Esophagus muscularis mucosa (tissue), 4 donors: ENCODE results near the gene ARL4C. TPM values are rescaled to one million over a fixed set of nuclear protein-coding genes. Genes with fewer than 3 reads are reported as not detected.

Experiments
- DNase-seq: peaks from one replicate; pipeline ENCODE4 v3.0.0-alpha.2; 2017; ENCODE audit errors: extremely low spot score
- H3K27ac ChIP-seq, 4 donors: fragments of 200-600 bp; sonication (generic); replicated peaks in 1 of 4; 1 replicate in 3 of 4; 2 replicates in 1 of 4; pipeline ENCODE4 v1.5.1; 2016 to 2019; ENCODE audit warnings: mild to moderate bottlenecking in 1 of 4
- H3K27me3 ChIP-seq, 4 donors: fragments of 200-600 bp; sonication (generic); one replicate each; pipeline versions ENCODE4 v1.5.1 to v1.6.0; 2016 to 2019
- H3K36me3 ChIP-seq, 4 donors: fragments of 200-600 bp; sonication (generic); one replicate each; pipeline ENCODE4 v1.5.1; 2016 to 2019
- H3K4me1 ChIP-seq, 4 donors: fragments of 200-600 bp; sonication (generic); one replicate each; pipeline ENCODE4 v1.5.1; 2016 to 2019
- H3K4me3 ChIP-seq, 4 donors: fragments of 200-600 bp; sonication (generic); 1 replicate in 2 of 4; 2 replicates in 2 of 4; pipeline ENCODE4 v1.5.1; 2016 to 2019; ENCODE audit warnings: mild to moderate bottlenecking in 4 of 4, moderate library complexity in 1 of 4
- H3K9me3 ChIP-seq, 4 donors: fragments of 200-600 bp; sonication (generic); 1 replicate in 3 of 4; 2 replicates in 1 of 4; pipeline ENCODE4 v1.5.1; 2016 to 2019
- EP300 ChIP-seq: sonication (generic); formaldehyde crosslinking; IDR thresholded peaks from one replicate; pipeline ENCODE4 v1.6.1; 2017; ENCODE audit warnings: antibody characterized with exemption
- POLR2A ChIP-seq: fragments of 450-650 bp; IDR thresholded peaks from one replicate; pipeline ENCODE4 v1.6.1; 2017; ENCODE audit warnings: antibody characterized with exemption, moderate library complexity, mild to moderate bottlenecking, low read depth
- POLR2AphosphoS5 ChIP-seq, 2 donors: sonication (generic); formaldehyde crosslinking; IDR thresholded peaks; one replicate each; pipeline ENCODE4 v1.6.1; 2017; ENCODE audit warnings: antibody characterized with exemption in 2 of 2
- WGBS: methylation state at CpG from one replicate; pipeline ENCODE4 v1.1.5; 2018; 5-methylcytosine and 5-hydroxymethylcytosine counted together
- intact Hi-C: fragments of 100-400 bp; cut with DNase I; formaldehyde crosslinking; loops from one replicate; pipeline ENCODE4 v1.15.1; 2023
- total RNA-seq, 4 donors: library from RNA; depleted of rRNA; stranded (reverse); fragments of >200 nt; gene quantifications; one replicate each; pipeline versions ENCODE4 v1.1.0 to v1.2.1, GENCODE V29; 2016
- TF ChIP-seq, protein P1 (sequence below), 3 experiments: fragments of 200-600 bp in 2 of 3; fragments of 450-650 bp in 1 of 3; sonication (generic) in 2 of 3; IDR thresholded peaks; one replicate each; pipeline ENCODE4 v1.5.1; 2017 to 2019; ENCODE audit warnings: antibody characterized with exemption in 3 of 3, mild to moderate bottlenecking in 2 of 3, moderate library complexity in 1 of 3

ARL4C gene
- total RNA-seq, 4 donors from 2014 or later: 3.6 to 16.4 (median 5.4) TPM

DNA sequence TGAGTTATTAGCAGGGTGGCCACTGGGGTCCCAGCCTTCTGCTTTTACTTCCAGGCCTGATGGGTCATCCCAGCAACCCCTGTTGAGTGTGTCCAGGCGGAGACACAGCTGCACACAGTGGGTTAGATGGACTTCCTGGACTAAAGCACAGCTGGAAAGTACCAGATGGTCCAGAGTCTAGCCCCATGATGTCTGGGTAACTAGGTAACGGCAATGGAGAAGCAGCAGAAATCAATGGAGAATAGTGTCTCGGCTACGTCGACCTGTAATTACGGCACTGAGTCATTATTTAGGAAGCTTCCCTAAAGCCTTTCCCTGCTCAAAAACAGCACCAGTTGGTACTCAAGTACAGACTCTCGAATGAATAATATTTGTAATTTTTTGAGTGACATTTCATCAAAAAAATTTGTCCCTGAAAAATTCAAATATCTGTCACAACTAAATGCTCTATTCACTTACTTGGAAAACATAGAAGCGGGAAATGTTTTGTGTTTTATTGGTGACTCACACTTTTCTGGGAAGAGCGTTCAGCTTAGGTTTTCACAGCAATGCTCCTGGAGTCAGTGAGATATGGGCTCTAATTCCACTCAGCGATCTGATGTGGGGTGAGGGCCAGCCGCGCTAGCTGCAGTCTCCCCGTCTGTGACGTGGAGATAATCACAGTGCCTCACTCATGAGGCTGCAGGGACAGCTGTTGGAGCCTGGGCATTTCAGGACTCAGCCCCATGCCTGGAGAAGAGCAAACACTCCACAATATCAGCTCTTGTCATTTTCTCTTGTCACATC is 16.2 kb upstream of the ARL4C start:
- no peak overlapping the region for H3K4me3 ChIP-seq
- TF ChIP-seq, protein P1, sequence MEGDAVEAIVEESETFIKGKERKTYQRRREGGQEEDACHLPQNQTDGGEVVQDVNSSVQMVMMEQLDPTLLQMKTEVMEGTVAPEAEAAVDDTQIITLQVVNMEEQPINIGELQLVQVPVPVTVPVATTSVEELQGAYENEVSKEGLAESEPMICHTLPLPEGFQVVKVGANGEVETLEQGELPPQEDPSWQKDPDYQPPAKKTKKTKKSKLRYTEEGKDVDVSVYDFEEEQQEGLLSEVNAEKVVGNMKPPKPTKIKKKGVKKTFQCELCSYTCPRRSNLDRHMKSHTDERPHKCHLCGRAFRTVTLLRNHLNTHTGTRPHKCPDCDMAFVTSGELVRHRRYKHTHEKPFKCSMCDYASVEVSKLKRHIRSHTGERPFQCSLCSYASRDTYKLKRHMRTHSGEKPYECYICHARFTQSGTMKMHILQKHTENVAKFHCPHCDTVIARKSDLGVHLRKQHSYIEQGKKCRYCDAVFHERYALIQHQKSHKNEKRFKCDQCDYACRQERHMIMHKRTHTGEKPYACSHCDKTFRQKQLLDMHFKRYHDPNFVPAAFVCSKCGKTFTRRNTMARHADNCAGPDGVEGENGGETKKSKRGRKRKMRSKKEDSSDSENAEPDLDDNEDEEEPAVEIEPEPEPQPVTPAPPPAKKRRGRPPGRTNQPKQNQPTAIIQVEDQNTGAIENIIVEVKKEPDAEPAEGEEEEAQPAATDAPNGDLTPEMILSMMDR (IDR thresholded peaks at IDR 0.05): no peak
- TF ChIP-seq POLR2AphosphoS5 (IDR thresholded peaks at IDR 0.05): no peak
- no peak for TF ChIP-seq EP300
- no peak for TF ChIP-seq POLR2A
- no peak for DNase-seq
- H3K36me3 ChIP-seq: no peaks in the 10 kb centered on the region
- WGBS: 88% methylated on average over 14 of the region's 14 CpGs
- intact Hi-C loops: no loop called here
- peaks cover 0 to 38% (median 0%) of the 10 kb centered on the region in 4 donors for H3K27me3 ChIP-seq
- H3K4me1 ChIP-seq: no peaks in the 10 kb centered on the region
- H3K9me3 ChIP-seq: no peaks in the 10 kb centered on the region
- no peak overlapping the region for H3K27ac ChIP-seq

DNA sequence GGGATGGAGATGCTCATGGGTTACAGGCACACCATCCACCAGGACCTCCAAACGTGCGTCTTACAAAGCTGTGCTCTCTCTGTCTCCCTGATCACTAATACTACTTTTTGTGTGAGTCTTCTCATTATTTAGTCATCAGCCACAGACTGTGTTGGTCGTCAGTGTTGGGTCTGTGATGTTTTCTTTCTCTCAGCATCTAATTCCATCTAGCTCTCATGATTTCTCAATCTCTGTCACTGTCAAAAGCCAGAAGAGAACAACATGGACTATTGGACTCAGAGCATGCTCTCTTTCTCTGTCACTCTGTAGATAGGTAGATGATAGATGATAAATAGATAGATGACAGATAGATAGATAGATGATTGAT is 6.0 kb upstream of the ARL4C start:
- Histone ChIP-seq H3K4me3 (no peak overlapping the region), H3K9me3 (no peaks in the 10 kb centered on the region), H3K27ac (no peak overlapping the region), H3K4me1 (peaks cover 0 to 8% (median 0%) of the 10 kb centered on the region in 4 donors), H3K36me3 (no peaks in the 10 kb centered on the region), H3K27me3 (peaks cover 0 to 4% (median 0%) of the 10 kb centered on the region in 4 donors)
- 50% methylated on average over 3 of the region's 3 CpGs for WGBS
- no peak for DNase-seq
- intact Hi-C loops: no loop called here
- TF ChIP-seq EP300 (no peak), POLR2AphosphoS5 (IDR thresholded peaks at IDR 0.05) (no peak), POLR2A (no peak)
- TF ChIP-seq, protein P1 (IDR thresholded peaks at IDR 0.05): no peak

DNA sequence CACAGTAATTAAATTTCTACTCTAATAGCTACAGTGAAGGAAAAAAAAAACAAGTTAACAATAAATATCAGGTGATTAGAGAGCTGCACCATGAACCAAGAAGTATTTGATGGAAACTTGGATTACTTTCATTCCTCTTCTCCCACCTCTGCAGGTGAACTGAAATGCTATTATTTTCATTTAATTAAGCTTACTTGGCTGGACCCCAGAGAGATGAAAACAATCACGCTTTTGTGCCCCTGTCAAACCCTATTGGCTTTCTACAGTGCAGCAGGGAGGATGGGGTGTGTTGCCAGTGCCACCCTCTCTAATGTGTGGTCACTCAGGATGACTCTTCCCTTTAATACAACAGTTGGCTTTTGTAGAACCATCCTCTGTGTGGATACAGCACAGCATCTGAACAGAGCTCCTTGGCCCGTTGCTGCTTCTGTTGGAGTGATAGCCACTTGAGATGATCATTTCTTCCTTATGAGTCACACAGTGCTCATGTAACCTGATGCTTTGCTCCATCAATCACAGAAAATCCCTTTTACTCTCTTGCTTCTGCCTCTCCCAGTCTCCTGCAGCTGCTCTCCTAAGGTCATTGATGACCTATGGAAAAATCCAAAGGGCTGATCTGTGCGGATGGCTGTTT is 5.5 kb upstream of the ARL4C start:
- Histone ChIP-seq H3K4me1 (peaks cover 0 to 12% (median 2%) of the 10 kb centered on the region in 4 donors), H3K4me3 (no peak overlapping the region), H3K9me3 (no peaks in the 10 kb centered on the region), H3K27ac (no peak overlapping the region), H3K27me3 (peaks cover 0 to 4% (median 0%) of the 10 kb centered on the region in 4 donors), H3K36me3 (no peaks in the 10 kb centered on the region)
- DNase-seq: no peak
- intact Hi-C loops: no loop called here
- 49% methylated on average over 3 of the region's 3 CpGs for WGBS
- no peak for TF ChIP-seq POLR2AphosphoS5 (IDR thresholded peaks at IDR 0.05)
- TF ChIP-seq POLR2A: no peak
- TF ChIP-seq EP300: no peak
- TF ChIP-seq, protein P1 (IDR thresholded peaks at IDR 0.05): no peak

DNA sequence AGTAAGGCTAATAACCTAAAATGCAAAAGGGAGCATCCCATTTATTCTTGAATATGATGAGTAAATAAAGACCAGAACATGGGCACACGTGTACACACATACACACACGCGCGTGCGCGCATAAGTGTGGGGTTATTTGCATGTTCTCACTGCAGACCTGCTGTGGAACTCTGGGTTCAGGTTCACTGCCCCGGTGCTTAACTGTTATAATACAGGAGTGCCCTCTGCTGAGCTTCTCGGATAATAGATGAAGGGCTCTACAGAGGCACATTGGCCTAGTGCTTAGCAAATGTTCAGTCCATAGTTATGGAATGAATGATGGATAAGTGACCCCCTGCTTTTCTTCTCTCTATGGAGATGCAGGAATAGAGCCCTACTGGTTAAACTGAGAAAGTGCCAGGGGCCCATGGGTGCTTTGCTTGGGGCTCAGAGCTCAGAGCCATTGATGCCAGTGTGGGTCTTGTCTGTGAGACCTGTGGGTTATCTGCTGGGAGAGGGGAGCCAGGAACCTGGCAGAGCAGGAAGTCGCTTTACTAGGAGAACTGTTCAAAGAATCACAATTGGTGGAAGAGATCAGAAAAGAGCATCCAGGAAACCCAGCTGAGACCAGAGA is 3.6 kb upstream of the ARL4C start:
- Histone ChIP-seq H3K4me1 (peaks cover 8 to 24% (median 15%) of the 10 kb centered on the region in 4 donors), H3K36me3 (no peaks in the 10 kb centered on the region), H3K27ac (no peak overlapping the region), H3K9me3 (no peaks in the 10 kb centered on the region), H3K4me3 (no peak overlapping the region), H3K27me3 (peaks cover 0 to under 1% (median under 1%) of the 10 kb centered on the region in 4 donors)
- no peak for TF ChIP-seq EP300
- TF ChIP-seq, protein P1 (IDR thresholded peaks at IDR 0.05): peak; percentile 30 to 44 (median 40)
- DNase-seq: no peak
- intact Hi-C loops: loop anchor here (2.0 kb wide), 1 partner anchor 366 kb away; no protein-coding TSS in a partner anchor
- 59% methylated on average over 9 of the region's 9 CpGs for WGBS
